GM19240 (cell line): ENCODE results near the gene ZNF514.
"Not testable (repeated sequence)": the region's sequence is repeated elsewhere in the genome, so short reads cannot be mapped to it uniquely, and the experiment has no call there.

Experiments
- DNase-seq: peaks from one replicate; pipeline ENCODE4 v3.0.0; 2011; ENCODE audit warnings: low spot score; ENCODE audit not compliant: insufficient read length

ZNF514 gene

GRCh38 chr2:95138702-95139101, 20.9 kb downstream of the ZNF514 start:
- no peak for DNase-seq

- DNase-seq: no peak
Observed at GRCh38 chr2:95122197-95122551, 37.5 kb downstream of the ZNF514 start.

GRCh38 chr2:95121407-95122196, 38.0 kb downstream of the ZNF514 start, which contains the start of gene MRPS5:
MRPS5 (minus strand) TSS chr2:95121808; CDS start chr2:95121791, 17 bp downstream.
- DNase-seq: peak; percentile 92

- DNase-seq: no peak
Observed at GRCh38 chr2:95121093-95121406, 38.6 kb downstream of the ZNF514 start.

- no peak for DNase-seq
Observed at GRCh38 chr2:95115418-95115817, 44.2 kb downstream of the ZNF514 start.

GRCh38 chr2:95113464-95113863, 46.2 kb downstream of the ZNF514 start:
- no peak for DNase-seq

GRCh38 chr2:95110395-95110794, 49.3 kb downstream of the ZNF514 start:
- no peak for DNase-seq

GRCh38 chr2:95109260-95109659, 50.4 kb downstream of the ZNF514 start:
- DNase-seq: no peak

GRCh38 chr2:95106081-95106480, 53.6 kb downstream of the ZNF514 start:
- DNase-seq: no peak

GRCh38 chr2:95104606-95105005, 55.0 kb downstream of the ZNF514 start:
- no peak for DNase-seq

- DNase-seq: no peak
Observed at GRCh38 chr2:95099910-95100309, 59.7 kb downstream of the ZNF514 start.

- not testable (repeated sequence) for DNase-seq
Observed at GRCh38 chr2:95098273-95098672, 61.4 kb downstream of the ZNF514 start.
